Measurements from ENCODE around the gene FIGN. TPM values are rescaled to one million over a fixed set of nuclear protein-coding genes. Genes with fewer than 3 reads are reported as not detected.

Gene FIGN
- total and polyA plus RNA-seq, 2 experiments from 2014 or later = 0.76 to 2.6 TPM

DNA sequence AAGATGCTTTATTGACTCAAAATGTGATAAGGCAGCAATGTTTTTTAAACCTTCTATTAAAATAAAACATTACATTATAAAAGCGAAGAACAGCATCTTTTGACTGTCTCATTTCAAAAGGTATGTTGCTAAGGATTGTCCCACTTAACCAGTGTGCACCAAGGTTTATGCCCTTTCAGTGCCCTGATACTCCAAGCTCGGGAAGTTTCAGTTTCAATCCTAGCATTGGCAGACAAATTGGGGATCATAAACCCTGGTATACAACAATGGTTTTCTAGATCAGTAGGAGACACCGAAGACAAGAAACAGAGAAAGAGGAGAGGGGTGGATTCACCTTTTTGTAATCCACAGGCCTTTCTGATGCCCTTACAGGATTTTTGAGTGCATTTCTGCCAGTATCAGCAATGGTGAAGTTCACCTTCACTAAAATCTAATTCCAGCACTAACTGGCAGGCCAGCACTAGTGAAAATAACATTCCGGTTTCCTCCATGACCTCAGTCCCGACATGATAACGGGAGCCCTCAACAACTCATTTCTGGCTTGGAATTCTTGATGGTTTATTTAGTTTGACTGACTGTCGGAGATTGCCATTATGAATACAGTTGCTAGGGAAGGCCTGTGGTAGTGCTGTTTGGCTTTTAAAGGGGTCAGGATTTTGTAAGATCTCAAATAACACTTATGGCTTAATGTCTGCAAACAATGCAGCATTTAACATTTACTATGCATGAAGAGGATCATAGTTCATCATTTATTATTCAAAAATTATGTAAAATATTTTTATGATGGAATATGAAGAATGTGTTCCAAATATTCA is 33.3 kb upstream of the FIGN start:
- 85 to 91% methylated on average over 7 of the region's 7 CpGs for WGBS, 2 experiments (ENCODE audit: low coverage in 1 of 2, low lambda C conversion rate in 2 of 2, missing lambda C conversion rate in 2 of 2)
- H3F3A ChIP-seq (ENCODE audit: insufficient read depth) = peaks cover 2% of the 10 kb centered on the region; the same call in 1 of the 2 replicates
- peaks cover 2% of the 10 kb centered on the region; the same call in 1 of the 2 replicates for H3K4me1 ChIP-seq (ENCODE audit: insufficient read depth)
- no peaks in the 10 kb centered on the region for H3K79me2 ChIP-seq (ENCODE audit: insufficient read depth)
- TF ChIP-seq EZH2 (IDR thresholded peaks at IDR 0.05; ENCODE audit: insufficient read depth, poor library complexity, severe bottlenecking) (no peak), EZH2phosphoT487 (IDR thresholded peaks at IDR 0.05; ENCODE audit: insufficient read depth, low read depth) (no peak)
- no peak overlapping the region for H2AFZ ChIP-seq
- in situ Hi-C loops (cut with MboI) = no loop called here
- no peak overlapping the region for H3K4me3 ChIP-seq
- no peak for DNase-seq
- no peaks in the 10 kb centered on the region for H3K36me3 ChIP-seq (ENCODE audit: low read depth)
- H3K9ac ChIP-seq = no peak overlapping the region
- H3K9me3 ChIP-seq (ENCODE audit: low read depth) = no peaks in the 10 kb centered on the region
- H4K20me1 ChIP-seq (ENCODE audit: insufficient read depth) = no peaks in the 10 kb centered on the region
- H3K9me2 ChIP-seq (ENCODE audit: insufficient read depth) = no peaks in the 10 kb centered on the region
- no peaks in the 10 kb centered on the region for H3K27me3 ChIP-seq (replicated peaks; ENCODE audit: insufficient read depth)
- no peak overlapping the region for H3K4me2 ChIP-seq (ENCODE audit: unreplicated experiment)
- H3K27ac ChIP-seq = no peak overlapping the region

DNA sequence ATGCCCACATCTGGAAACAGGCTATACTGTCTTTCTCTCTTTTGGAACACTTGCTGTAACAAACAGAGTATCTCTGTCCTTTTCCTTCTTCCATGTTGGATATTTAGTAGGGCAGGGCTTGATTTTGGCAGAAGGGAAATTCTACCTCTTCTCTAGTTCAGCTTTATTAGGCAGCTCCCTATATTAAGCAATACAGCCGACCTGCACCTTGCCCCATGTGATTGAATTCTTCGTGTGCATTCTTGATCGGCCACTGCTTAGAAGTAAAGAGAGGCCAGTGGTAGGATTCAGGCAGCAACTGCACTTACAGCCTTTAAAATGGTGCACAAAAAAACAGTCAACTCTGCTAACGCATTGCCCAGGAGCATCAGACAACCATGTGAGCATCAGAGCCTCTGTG is 31.3 kb upstream of the FIGN start:
- WGBS, 2 experiments (ENCODE audit: low coverage in 1 of 2, low lambda C conversion rate in 2 of 2, missing lambda C conversion rate in 2 of 2) = 88 to 99% methylated on average over 4 of the region's 4 CpGs

DNA sequence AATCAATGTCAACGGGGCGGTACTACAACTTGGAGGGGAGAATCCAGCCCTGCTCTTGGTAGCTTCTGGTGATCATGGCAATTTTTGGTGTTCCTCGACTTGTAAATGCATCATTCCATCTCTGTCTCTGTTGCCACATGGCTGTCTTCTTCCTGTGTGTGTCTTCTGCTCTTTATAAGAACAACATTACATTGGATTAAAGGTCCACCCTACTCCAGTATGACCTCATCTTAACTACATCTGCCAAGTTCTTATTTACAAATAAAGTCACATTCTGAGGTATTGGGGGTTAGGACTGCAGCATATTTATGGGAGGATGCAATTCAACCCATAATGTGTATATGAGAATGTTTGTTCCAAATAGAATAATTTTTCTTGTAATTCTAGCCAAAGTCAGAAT is 28.8 kb upstream of the FIGN start:
- Histone ChIP-seq H3K36me3 (ENCODE audit: low read depth) (no peaks in the 10 kb centered on the region), H3K27me3 (replicated peaks; ENCODE audit: insufficient read depth) (no peaks in the 10 kb centered on the region), H3K4me1 (ENCODE audit: insufficient read depth) (no peaks in the 10 kb centered on the region), H3K79me2 (ENCODE audit: insufficient read depth) (no peaks in the 10 kb centered on the region), H3K9ac (no peak overlapping the region), H3K9me2 (ENCODE audit: insufficient read depth) (no peaks in the 10 kb centered on the region), H3K27ac (no peak overlapping the region), H3F3A (ENCODE audit: insufficient read depth) (no peaks in the 10 kb centered on the region), H3K4me2 (ENCODE audit: unreplicated experiment) (no peak overlapping the region), H2AFZ (no peak overlapping the region), H4K20me1 (ENCODE audit: insufficient read depth) (no peaks in the 10 kb centered on the region), H3K9me3 (ENCODE audit: low read depth) (no peaks in the 10 kb centered on the region), H3K4me3 (no peak overlapping the region)
- TF ChIP-seq EZH2phosphoT487 (IDR thresholded peaks at IDR 0.05; ENCODE audit: insufficient read depth, low read depth) = no peak
- TF ChIP-seq EZH2 (IDR thresholded peaks at IDR 0.05; ENCODE audit: insufficient read depth, poor library complexity, severe bottlenecking) = no peak
- DNase-seq = no peak
- 42 to 54% methylated on average over 3 of the region's 3 CpGs for WGBS, 2 experiments (ENCODE audit: low coverage in 1 of 2, low lambda C conversion rate in 2 of 2, missing lambda C conversion rate in 2 of 2)
- in situ Hi-C loops (cut with MboI) = no loop called here

More for the DNA sequence above, 31.3 kb upstream of the FIGN start:
- no peak for DNase-seq
- Histone ChIP-seq H3K9me3 (ENCODE audit: low read depth) (no peaks in the 10 kb centered on the region), H3K9me2 (ENCODE audit: insufficient read depth) (no peaks in the 10 kb centered on the region), H3K36me3 (ENCODE audit: low read depth) (no peaks in the 10 kb centered on the region), H3K27ac (no peak overlapping the region), H3F3A (ENCODE audit: insufficient read depth) (no peaks in the 10 kb centered on the region), H3K4me1 (ENCODE audit: insufficient read depth) (no peaks in the 10 kb centered on the region), H3K9ac (no peak overlapping the region), H3K27me3 (replicated peaks; ENCODE audit: insufficient read depth) (no peaks in the 10 kb centered on the region), H3K4me3 (no peak overlapping the region), H3K79me2 (ENCODE audit: insufficient read depth) (no peaks in the 10 kb centered on the region), H2AFZ (no peak overlapping the region), H4K20me1 (ENCODE audit: insufficient read depth) (no peaks in the 10 kb centered on the region), H3K4me2 (ENCODE audit: unreplicated experiment) (no peak overlapping the region)
- in situ Hi-C loops (cut with MboI) = no loop called here
- no peak for TF ChIP-seq EZH2 (IDR thresholded peaks at IDR 0.05; ENCODE audit: insufficient read depth, poor library complexity, severe bottlenecking)
- no peak for TF ChIP-seq EZH2phosphoT487 (IDR thresholded peaks at IDR 0.05; ENCODE audit: insufficient read depth, low read depth)

DNA sequence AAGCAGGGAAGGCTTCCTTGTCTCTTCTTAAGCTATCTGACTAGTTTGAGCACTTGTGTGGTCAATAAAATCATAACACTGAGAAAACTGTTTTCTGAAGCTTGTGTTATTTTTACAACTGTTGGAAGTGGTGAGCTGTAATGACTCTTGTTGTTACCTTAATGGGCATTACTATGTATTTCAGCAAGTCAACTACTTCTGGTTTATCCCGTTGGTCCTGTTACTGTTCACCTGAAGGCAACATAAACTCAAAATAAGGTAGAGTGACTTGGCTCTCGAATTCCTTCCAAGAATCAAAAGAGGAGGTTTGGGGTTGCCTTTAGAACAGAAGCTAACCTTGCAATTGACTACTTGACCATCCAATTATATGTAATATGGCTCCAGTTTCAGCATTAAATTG is 23.2 kb upstream of the FIGN start:
- H3K4me2 ChIP-seq (ENCODE audit: unreplicated experiment) = no peak overlapping the region
- H4K20me1 ChIP-seq (ENCODE audit: insufficient read depth) = no peaks in the 10 kb centered on the region
- DNase-seq = no peak
- no peak overlapping the region for H3K9ac ChIP-seq
- TF ChIP-seq EZH2 (IDR thresholded peaks at IDR 0.05; ENCODE audit: insufficient read depth, poor library complexity, severe bottlenecking) (no peak), EZH2phosphoT487 (IDR thresholded peaks at IDR 0.05; ENCODE audit: insufficient read depth, low read depth) (no peak)
- no peaks in the 10 kb centered on the region for H3K9me2 ChIP-seq (ENCODE audit: insufficient read depth)
- H3K4me3 ChIP-seq = no peak overlapping the region
- H3K79me2 ChIP-seq (ENCODE audit: insufficient read depth) = no peaks in the 10 kb centered on the region
- in situ Hi-C loops (cut with MboI) = no loop called here
- no peaks in the 10 kb centered on the region for H3K36me3 ChIP-seq (ENCODE audit: low read depth)
- 49 to 51% methylated on average over 2 of the region's 2 CpGs for WGBS, 2 experiments (ENCODE audit: low coverage in 1 of 2, low lambda C conversion rate in 2 of 2, missing lambda C conversion rate in 2 of 2)
- no peaks in the 10 kb centered on the region for H3F3A ChIP-seq (ENCODE audit: insufficient read depth)
- no peak overlapping the region for H3K27ac ChIP-seq
- peaks cover 4% of the 10 kb centered on the region; the same call in 1 of the 2 replicates for H3K4me1 ChIP-seq (ENCODE audit: insufficient read depth)
- H3K27me3 ChIP-seq (replicated peaks; ENCODE audit: insufficient read depth) = no peaks in the 10 kb centered on the region
- H3K9me3 ChIP-seq (ENCODE audit: low read depth) = no peaks in the 10 kb centered on the region
- no peak overlapping the region for H2AFZ ChIP-seq
